ENCODE results near the gene RPP38.

DNA sequence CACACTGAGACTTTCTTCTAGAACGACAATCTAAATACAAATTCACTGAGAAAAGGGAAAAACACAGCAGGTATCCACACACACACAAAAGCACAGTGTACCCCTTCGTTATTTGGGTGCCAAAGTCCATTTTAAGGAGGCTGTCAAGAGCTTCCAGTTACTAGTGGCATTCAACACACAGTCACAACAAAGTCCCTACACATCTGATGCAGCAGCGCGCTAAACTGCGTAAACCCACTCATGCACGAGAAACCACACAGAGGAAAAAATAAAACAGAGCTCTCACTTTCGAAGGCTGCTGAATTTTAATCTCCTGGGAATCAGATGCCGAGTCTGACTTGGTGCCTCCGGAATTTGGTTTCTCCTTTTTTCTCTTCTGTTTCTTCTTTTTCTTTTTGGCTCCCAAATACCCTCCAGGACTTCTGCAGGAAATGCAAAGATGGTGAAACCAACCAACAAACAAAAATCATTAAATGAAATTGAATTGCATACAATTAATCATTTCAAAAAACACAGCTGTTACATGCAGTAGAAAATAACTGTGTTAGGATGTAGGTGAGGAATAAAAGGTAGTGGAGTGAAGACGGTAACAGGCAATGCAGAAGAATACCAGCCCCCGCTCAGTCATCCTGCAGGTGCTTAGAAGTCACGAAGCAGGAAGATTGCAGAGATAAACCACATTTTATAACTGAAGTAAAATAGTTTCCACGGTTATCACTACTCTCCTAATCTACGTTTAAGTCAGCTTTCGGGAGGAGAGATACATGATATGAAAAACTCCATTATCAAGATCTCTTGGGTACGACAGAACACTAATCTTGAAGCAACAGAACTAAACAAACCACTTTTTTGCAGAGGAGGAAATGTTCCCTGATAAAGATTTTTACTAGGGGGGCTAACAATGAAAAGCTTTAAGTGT lies 44.2 kb downstream of the RPP38 start:
- TF ChIP-seq, protein P1, sequence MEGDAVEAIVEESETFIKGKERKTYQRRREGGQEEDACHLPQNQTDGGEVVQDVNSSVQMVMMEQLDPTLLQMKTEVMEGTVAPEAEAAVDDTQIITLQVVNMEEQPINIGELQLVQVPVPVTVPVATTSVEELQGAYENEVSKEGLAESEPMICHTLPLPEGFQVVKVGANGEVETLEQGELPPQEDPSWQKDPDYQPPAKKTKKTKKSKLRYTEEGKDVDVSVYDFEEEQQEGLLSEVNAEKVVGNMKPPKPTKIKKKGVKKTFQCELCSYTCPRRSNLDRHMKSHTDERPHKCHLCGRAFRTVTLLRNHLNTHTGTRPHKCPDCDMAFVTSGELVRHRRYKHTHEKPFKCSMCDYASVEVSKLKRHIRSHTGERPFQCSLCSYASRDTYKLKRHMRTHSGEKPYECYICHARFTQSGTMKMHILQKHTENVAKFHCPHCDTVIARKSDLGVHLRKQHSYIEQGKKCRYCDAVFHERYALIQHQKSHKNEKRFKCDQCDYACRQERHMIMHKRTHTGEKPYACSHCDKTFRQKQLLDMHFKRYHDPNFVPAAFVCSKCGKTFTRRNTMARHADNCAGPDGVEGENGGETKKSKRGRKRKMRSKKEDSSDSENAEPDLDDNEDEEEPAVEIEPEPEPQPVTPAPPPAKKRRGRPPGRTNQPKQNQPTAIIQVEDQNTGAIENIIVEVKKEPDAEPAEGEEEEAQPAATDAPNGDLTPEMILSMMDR (IDR thresholded peaks at IDR 0.05 in 2 of 3, conservative IDR thresholded peaks at IDR 0.05 in 1 of 3; ENCODE audit: control insufficient read depth in 2 of 3, extremely low read depth in 1 of 3, insufficient read depth in 1 of 3, low read depth in 3 of 3, low read length in 3 of 3), result no peak
- TF ChIP-seq POLR2AphosphoS2 (IDR thresholded peaks at IDR 0.05; ENCODE audit: low read depth, low read length), result no peak
- TF ChIP-seq POLR2A (IDR thresholded peaks at IDR 0.05; ENCODE audit: low read depth, low read length), result no peak
- TF ChIP-seq YY1 (IDR thresholded peaks at IDR 0.05; ENCODE audit: low read depth, low read length), result no peak
- no peak for TF ChIP-seq HCFC1 (IDR thresholded peaks at IDR 0.05; ENCODE audit: low read length)
- TF ChIP-seq TAF1 (IDR thresholded peaks at IDR 0.05; ENCODE audit: borderline replicate concordance, low read depth, low read length), result no peak
- no peak for TF ChIP-seq EZH2 (IDR thresholded peaks at IDR 0.05; ENCODE audit: borderline replicate concordance, control insufficient read depth, low read depth, low read length)
- TF ChIP-seq SIN3A (IDR thresholded peaks at IDR 0.05; ENCODE audit: low read depth, low read length), result no peak
- TF ChIP-seq GABPA (IDR thresholded peaks at IDR 0.05; ENCODE audit: low read depth), result no peak
- no peak for TF ChIP-seq SMC3 (IDR thresholded peaks at IDR 0.05; ENCODE audit: borderline replicate concordance, low read length)
- no peak for TF ChIP-seq SREBF1 (IDR thresholded peaks at IDR 0.05; ENCODE audit: low read length)
- TF ChIP-seq MXI1 (IDR thresholded peaks at IDR 0.05; ENCODE audit: low read depth, low read length), result peak; percentile 66; the same call in 1 of the 2 replicates
- TF ChIP-seq CBFB (IDR thresholded peaks at IDR 0.05; ENCODE audit: low read depth), result no peak
